ENCODE measurements around the gene ARMH3.

DNA sequence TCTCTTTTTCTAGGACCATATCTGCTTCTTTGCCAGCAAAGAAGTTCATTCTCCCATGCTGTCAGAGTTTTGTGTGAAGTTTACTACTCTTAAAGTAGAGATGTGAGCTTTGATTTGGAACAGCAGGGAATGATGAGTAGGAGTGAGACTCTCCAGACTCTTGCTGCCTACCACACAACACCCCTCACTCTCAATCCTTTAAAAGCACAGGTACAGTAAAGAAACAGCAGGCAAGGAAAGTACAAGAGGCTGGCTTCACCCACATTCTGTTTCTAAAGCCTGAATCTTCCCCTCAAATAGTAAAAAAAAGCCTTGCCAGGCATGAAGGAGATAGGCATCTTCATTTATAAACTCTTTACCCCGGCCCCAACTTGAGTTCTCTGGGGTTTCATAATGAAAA is 97.3 kb downstream of the ARMH3 start:
- TF ChIP-seq, protein P1, sequence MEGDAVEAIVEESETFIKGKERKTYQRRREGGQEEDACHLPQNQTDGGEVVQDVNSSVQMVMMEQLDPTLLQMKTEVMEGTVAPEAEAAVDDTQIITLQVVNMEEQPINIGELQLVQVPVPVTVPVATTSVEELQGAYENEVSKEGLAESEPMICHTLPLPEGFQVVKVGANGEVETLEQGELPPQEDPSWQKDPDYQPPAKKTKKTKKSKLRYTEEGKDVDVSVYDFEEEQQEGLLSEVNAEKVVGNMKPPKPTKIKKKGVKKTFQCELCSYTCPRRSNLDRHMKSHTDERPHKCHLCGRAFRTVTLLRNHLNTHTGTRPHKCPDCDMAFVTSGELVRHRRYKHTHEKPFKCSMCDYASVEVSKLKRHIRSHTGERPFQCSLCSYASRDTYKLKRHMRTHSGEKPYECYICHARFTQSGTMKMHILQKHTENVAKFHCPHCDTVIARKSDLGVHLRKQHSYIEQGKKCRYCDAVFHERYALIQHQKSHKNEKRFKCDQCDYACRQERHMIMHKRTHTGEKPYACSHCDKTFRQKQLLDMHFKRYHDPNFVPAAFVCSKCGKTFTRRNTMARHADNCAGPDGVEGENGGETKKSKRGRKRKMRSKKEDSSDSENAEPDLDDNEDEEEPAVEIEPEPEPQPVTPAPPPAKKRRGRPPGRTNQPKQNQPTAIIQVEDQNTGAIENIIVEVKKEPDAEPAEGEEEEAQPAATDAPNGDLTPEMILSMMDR (IDR thresholded peaks at IDR 0.05), result no peak
- no peak for TF ChIP-seq POLR2A (IDR thresholded peaks at IDR 0.05)
- no peak for TF ChIP-seq POLR2AphosphoS5 (IDR thresholded peaks at IDR 0.05)

Data from breast epithelium (tissue), 3 donors.